ENCODE data around the gene SLC2A13. TPM values are rescaled to one million over a fixed set of nuclear protein-coding genes. Genes with fewer than 3 reads are reported as not detected.

Gene SLC2A13
- total and polyA plus RNA-seq, 10 donors = 1.1 to 17.1 (median 7.6) TPM

DNA sequence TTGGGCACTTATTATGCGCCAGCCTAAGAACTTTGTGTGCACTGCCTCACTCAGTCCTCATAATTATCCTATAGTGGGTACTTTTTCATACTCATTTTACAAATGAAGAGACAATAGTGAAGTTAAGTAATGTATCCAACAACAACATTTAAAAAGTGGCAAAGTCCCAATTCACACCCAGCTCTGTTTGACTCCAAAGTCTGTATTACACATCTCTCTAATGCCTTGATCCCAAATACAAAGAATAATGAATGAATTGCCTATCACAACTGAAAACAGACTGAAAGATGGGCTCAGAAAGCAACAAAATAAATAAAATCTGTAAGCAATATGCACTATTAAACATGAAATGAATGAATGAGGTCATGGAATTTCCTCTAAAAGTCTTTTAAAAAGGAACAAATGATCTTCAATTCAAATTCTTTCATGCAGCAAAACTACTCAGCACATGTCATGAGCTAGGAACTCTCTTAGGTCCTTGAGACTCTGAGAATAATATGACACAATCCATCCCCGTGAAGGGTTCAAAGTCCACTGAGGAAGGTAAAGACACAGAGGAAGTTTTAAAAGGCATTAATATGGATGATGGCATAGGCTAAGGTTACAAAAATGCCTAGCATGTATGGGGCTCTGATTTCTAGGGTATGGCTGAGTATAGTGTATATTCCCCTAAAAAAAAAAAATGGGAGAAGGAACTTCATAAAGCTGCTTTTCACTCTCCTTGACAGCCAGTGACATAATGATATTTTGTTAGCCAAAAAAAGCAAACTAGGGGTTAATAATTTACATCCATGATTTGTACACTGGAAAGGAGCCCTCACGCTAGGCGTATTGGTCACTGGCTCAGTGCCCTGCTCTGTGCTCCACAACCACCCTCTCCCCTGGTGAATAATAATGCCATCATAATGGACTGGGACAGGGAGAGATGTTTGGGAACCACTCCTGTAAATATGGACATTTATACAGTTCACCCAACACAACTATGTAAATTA lies 103.4 kb downstream of the SLC2A13 start:
- Histone ChIP-seq H3K4me3 (no peak overlapping the region), H3K27ac (no peak overlapping the region), H3K27me3 (replicated peaks in 1 of 7) (no peaks in the 10 kb centered on the region), H3K36me3 (peaks cover 0 to 6% (median 0%) of the 10 kb centered on the region in 6 donors), H3K9me3 (peaks cover 0 to 36% (median 31%) of the 10 kb centered on the region in 8 donors), H3K4me1 (no peaks in the 10 kb centered on the region)
- no peak for DNase-seq
- intact Hi-C loops (cut with DNase I; ENCODE audit: low total_unique reads) = no loop called here
- no peak for TF ChIP-seq POLR2A (IDR thresholded peaks at IDR 0.05)
- WGBS, 5 donors = 90 to 97% (median 93%) methylated on average over 4 of the region's 4 CpGs

DNA sequence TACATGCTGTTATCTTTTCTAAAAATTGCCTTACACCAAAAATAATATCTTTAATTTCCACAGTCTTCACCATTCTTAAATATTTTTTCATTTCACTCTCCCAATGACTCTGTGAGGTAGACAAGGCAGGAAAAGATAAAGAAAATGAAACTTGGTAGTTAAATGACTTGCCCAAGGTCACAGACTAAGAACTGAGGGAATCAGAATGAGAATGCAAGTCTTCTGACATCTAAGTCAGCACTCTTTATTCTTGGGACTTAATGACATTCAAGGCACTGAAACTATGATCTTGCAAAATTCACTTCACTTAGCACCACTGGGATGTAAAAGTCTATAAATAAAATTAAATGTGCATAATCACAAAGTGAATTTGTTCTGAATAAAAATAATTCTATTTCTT lies 104.5 kb downstream of the SLC2A13 start:
- no peak for DNase-seq
- H3K4me3 ChIP-seq = no peak overlapping the region
- H3K36me3 ChIP-seq = peaks cover 0 to 7% (median 0%) of the 10 kb centered on the region in 6 donors
- TF ChIP-seq, protein P1, sequence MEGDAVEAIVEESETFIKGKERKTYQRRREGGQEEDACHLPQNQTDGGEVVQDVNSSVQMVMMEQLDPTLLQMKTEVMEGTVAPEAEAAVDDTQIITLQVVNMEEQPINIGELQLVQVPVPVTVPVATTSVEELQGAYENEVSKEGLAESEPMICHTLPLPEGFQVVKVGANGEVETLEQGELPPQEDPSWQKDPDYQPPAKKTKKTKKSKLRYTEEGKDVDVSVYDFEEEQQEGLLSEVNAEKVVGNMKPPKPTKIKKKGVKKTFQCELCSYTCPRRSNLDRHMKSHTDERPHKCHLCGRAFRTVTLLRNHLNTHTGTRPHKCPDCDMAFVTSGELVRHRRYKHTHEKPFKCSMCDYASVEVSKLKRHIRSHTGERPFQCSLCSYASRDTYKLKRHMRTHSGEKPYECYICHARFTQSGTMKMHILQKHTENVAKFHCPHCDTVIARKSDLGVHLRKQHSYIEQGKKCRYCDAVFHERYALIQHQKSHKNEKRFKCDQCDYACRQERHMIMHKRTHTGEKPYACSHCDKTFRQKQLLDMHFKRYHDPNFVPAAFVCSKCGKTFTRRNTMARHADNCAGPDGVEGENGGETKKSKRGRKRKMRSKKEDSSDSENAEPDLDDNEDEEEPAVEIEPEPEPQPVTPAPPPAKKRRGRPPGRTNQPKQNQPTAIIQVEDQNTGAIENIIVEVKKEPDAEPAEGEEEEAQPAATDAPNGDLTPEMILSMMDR (IDR thresholded peaks at IDR 0.05 in 8 of 11, conservative IDR thresholded peaks at IDR 0.05 in 3 of 11) = no peak
- TF ChIP-seq POLR2AphosphoS5 (IDR thresholded peaks at IDR 0.05) (no peak), POLR2A (IDR thresholded peaks at IDR 0.05) (no peak)
- H3K27ac ChIP-seq = no peak overlapping the region
- peaks cover 0 to 44% (median 39%) of the 10 kb centered on the region in 8 donors for H3K9me3 ChIP-seq
- intact Hi-C loops (cut with DNase I; ENCODE audit: low total_unique reads) = no loop called here
- no peaks in the 10 kb centered on the region for H3K4me1 ChIP-seq
- H3K27me3 ChIP-seq (replicated peaks in 1 of 7) = no peaks in the 10 kb centered on the region

DNA sequence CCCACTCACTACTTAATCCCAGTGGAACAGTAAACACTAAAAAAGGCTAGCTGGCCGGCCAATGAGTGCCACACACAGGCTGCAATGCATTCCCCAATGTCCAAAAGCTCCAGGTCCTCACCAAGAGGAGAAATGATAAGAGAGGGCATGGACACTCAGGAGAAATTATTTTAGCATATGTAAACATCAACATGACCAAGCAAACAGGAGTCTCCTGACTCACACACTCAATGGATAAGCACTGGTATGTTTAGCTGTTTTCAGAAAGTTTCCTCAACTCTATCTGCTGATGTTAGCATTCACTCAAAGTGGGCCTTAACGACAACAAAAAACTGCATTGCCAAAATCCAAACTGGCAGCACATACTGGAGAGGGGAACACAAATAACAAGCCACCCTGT lies 105.0 kb downstream of the SLC2A13 start:
- H3K4me1 ChIP-seq = no peaks in the 10 kb centered on the region
- H3K27ac ChIP-seq = no peak overlapping the region
- no peak overlapping the region for H3K4me3 ChIP-seq
- H3K9me3 ChIP-seq = peaks cover 0 to 50% (median 44%) of the 10 kb centered on the region in 8 donors
- no peak for DNase-seq
- WGBS, 5 donors = 46 to 99% (median 94%) methylated on average over 2 of the region's 2 CpGs
- peaks cover 0 to 10% (median 0%) of the 10 kb centered on the region in 6 donors for H3K36me3 ChIP-seq
- no peak for TF ChIP-seq POLR2AphosphoS5 (IDR thresholded peaks at IDR 0.05)
- no peak for TF ChIP-seq POLR2A (IDR thresholded peaks at IDR 0.05)
- TF ChIP-seq, protein P1 (IDR thresholded peaks at IDR 0.05 in 8 of 11, conservative IDR thresholded peaks at IDR 0.05 in 3 of 11) = no peak
- intact Hi-C loops (cut with DNase I; ENCODE audit: low total_unique reads) = no loop called here
- no peaks in the 10 kb centered on the region for H3K27me3 ChIP-seq (replicated peaks in 1 of 7)

DNA sequence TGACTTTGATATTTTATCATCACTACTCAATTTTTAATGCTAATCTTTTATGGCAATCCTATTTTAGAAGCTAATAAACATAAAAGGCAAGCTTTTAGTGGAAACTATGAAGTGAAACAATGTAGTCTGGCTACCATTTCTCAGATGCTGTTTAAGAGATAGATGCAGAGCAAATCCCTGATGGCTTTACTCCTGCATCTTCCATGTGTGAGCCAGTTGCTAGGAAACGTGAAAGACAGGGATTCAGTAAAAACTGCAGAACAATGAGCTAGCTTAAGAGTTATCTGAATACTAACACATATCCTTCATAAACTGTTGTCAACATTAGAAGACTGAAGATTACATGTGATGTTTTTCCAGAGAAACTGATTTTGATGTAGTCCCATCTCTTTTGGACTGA lies 112.6 kb downstream of the SLC2A13 start:
- intact Hi-C loops (cut with DNase I; ENCODE audit: low total_unique reads) = no loop called here
- peaks cover 0 to 27% (median 22%) of the 10 kb centered on the region in 8 donors for H3K9me3 ChIP-seq
- H3K4me3 ChIP-seq = no peak overlapping the region
- no peaks in the 10 kb centered on the region for H3K27me3 ChIP-seq (replicated peaks in 1 of 7)
- H3K36me3 ChIP-seq = peaks cover 0 to 4% (median 0%) of the 10 kb centered on the region in 6 donors
- no peak overlapping the region for H3K27ac ChIP-seq
- 81 to 95% (median 86%) methylated on average over 1 of the region's 1 CpG for WGBS, 5 donors
- DNase-seq = no peak
- TF ChIP-seq, protein P1 (IDR thresholded peaks at IDR 0.05 in 8 of 11, conservative IDR thresholded peaks at IDR 0.05 in 3 of 11) = no peak
- TF ChIP-seq POLR2A (IDR thresholded peaks at IDR 0.05) (no peak), POLR2AphosphoS5 (IDR thresholded peaks at IDR 0.05) (no peak)
- H3K4me1 ChIP-seq = no peaks in the 10 kb centered on the region
